ENCODE results near the gene ARHGAP42. TPM values are rescaled to one million over a fixed set of nuclear protein-coding genes. Genes with fewer than 3 reads are reported as not detected.

Gene ARHGAP42
- total and polyA plus RNA-seq, 10 of the 15 experiments (the other 5 are each of a cell fraction or from before 2014, with no cell fraction given) = 1.8 to 6.3 (median 3.2) TPM

- TF ChIP-seq EED (IDR thresholded peaks at IDR 0.05; ENCODE audit: low read depth) = peak; percentile 72
- TF ChIP-seq RFX5 (IDR thresholded peaks at IDR 0.05; ENCODE audit: low read depth, low read length) = no peak
- TF ChIP-seq BCL3 (IDR thresholded peaks at IDR 0.05; ENCODE audit: borderline replicate concordance, insufficient read depth, low read depth, low read length, poor library complexity, severe bottlenecking) = peak; percentile 77
- no peak for TF ChIP-seq NRF1 (conservative IDR thresholded peaks at IDR 0.05; ENCODE audit: low read depth, low read length)
- TF ChIP-seq ETV6 (conservative IDR thresholded peaks at IDR 0.05 in 1 of 2, IDR thresholded peaks at IDR 0.05 in 1 of 2; ENCODE audit: borderline replicate concordance in 1 of 2, low read depth in 1 of 2) = peak in 1 of 2 experiments; percentile 97; a peak in 2 of 4 replicates
- peak; percentile 82 for TF ChIP-seq TCF7 (IDR thresholded peaks at IDR 0.05; ENCODE audit: borderline replicate concordance)
- no peak for TF ChIP-seq HDAC6 (IDR thresholded peaks at IDR 0.05; ENCODE audit: unreplicated experiment)
- no peak for TF ChIP-seq ZBTB11 (CRISPR knock-in tag; IDR thresholded peaks at IDR 0.05)
- peak; percentile 98 for TF ChIP-seq MEF2A (IDR thresholded peaks at IDR 0.05; ENCODE audit: insufficient read depth, low read depth, low read length)
- no peak for TF ChIP-seq ZNF274 (IDR thresholded peaks at IDR 0.05; ENCODE audit: insufficient read depth, insufficient read length)
- TF ChIP-seq TCF12 (IDR thresholded peaks at IDR 0.05; ENCODE audit: low read depth, low read length) = peak; percentile 98
- peak; percentile 71 for TF ChIP-seq GABPA (IDR thresholded peaks at IDR 0.05; ENCODE audit: low read depth)
- peak; percentile 89 for TF ChIP-seq NBN (IDR thresholded peaks at IDR 0.05)
- TF ChIP-seq CEBPB (IDR thresholded peaks at IDR 0.05; ENCODE audit: borderline replicate concordance in 1 of 2, low read depth in 2 of 2, low read length in 2 of 2) = peak in 1 of 2 experiments; percentile 90; a peak in 1 of 4 replicates
- peak; percentile 80 for TF ChIP-seq PML (IDR thresholded peaks at IDR 0.05; ENCODE audit: low read length)
- peak; percentile 42; the same call in 1 of the 2 replicates for TF ChIP-seq NFYB (IDR thresholded peaks at IDR 0.05; ENCODE audit: insufficient read depth, low read depth, low read length)
- TF ChIP-seq ELK1 (IDR thresholded peaks at IDR 0.05; ENCODE audit: low read depth, low read length) = 0 out of 2 replicates have a peak, but pooled peaks have one; percentile 37
- TF ChIP-seq BMI1 (IDR thresholded peaks at IDR 0.05; ENCODE audit: borderline replicate concordance) = peak; percentile 65; the same call in 1 of the 2 replicates
- TF ChIP-seq IKZF1 (conservative IDR thresholded peaks at IDR 0.05) = peak; percentile 94
- TF ChIP-seq SPI1 (IDR thresholded peaks at IDR 0.05; ENCODE audit: borderline replicate concordance, insufficient read depth, low read depth, low read length) = peak; percentile 99
- peak; percentile 90 for TF ChIP-seq RELB (IDR thresholded peaks at IDR 0.05; ENCODE audit: low read depth)
- peak; percentile 87; the same call in 1 of the 2 replicates for TF ChIP-seq DPF2 (IDR thresholded peaks at IDR 0.05)
Observed at GRCh38 chr11:100681064-100681502, 6.0 kb upstream of the ARHGAP42 start (continued).

All from GM12878 (cell line).